IPS-15b (cell line): ENCODE measurements around the gene PACSIN3.

Source experiments
- H3K27me3 ChIP-seq: one replicate; pipeline ENCODE4 v1.6.1; 2013; ENCODE audit warnings: low read length; ENCODE audit not compliant: control insufficient read depth, insufficient read depth
- H3K36me3 ChIP-seq: one replicate; pipeline ENCODE4 v1.6.1; 2013; ENCODE audit warnings: low read length; ENCODE audit not compliant: control insufficient read depth, insufficient read depth
- H3K4me1 ChIP-seq: one replicate; pipeline ENCODE4 v1.6.1; 2013; ENCODE audit warnings: mild to moderate bottlenecking, low read length; ENCODE audit not compliant: control insufficient read depth, insufficient read depth
- H3K4me3 ChIP-seq: one replicate; pipeline ENCODE4 v1.5.1; 2013; ENCODE audit warnings: low read depth, low read length
- H3K9ac ChIP-seq: one replicate; pipeline ENCODE4 v1.6.1; 2013; ENCODE audit warnings: low read depth, mild to moderate bottlenecking, low read length
- H3K9me3 ChIP-seq: one replicate; pipeline ENCODE4 v1.6.1; 2013; ENCODE audit warnings: mild to moderate bottlenecking, low read length; ENCODE audit not compliant: control insufficient read depth, insufficient read depth

PACSIN3 gene

GRCh38 chr11:47156951-47157350 is 29.3 kb downstream of the PACSIN3 start:
- Histone ChIP-seq H3K4me1 (peaks cover 4% of the 10 kb centered on the region), H3K27me3 (no peaks in the 10 kb centered on the region), H3K4me3 (no peak overlapping the region), H3K36me3 (no peaks in the 10 kb centered on the region), H3K9ac (no peak overlapping the region), H3K9me3 (no peaks in the 10 kb centered on the region)

GRCh38 chr11:47156333-47156732 is 29.9 kb downstream of the PACSIN3 start:
- Histone ChIP-seq H3K27me3 (no peaks in the 10 kb centered on the region), H3K36me3 (no peaks in the 10 kb centered on the region), H3K9me3 (no peaks in the 10 kb centered on the region), H3K4me3 (no peak overlapping the region), H3K4me1 (peaks cover 4% of the 10 kb centered on the region), H3K9ac (no peak overlapping the region)

DNA sequence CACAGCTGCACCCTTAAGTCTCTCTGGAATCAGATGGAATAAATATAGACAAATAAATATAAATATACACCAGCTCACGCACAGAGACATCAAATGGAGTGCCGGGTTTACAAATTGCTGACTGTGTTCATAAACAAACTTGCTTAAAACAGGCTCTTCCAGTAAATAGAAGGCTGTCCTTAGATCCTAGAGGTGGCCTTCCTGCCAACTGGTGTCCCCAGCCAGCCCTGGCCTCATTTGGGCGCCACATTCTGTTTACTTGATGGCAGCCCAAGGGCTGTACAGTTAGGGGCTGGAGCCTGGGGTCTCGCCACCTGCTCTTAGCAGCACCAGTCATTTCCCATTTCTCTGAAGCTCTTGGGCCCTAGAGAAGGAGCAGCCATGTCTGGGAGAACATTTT is 30.4 kb downstream of the PACSIN3 start:
- Histone ChIP-seq H3K4me3 (no peak overlapping the region), H3K27me3 (no peaks in the 10 kb centered on the region), H3K9ac (no peak overlapping the region), H3K36me3 (no peaks in the 10 kb centered on the region), H3K4me1 (peaks cover 4% of the 10 kb centered on the region), H3K9me3 (no peaks in the 10 kb centered on the region)

- no peaks in the 10 kb centered on the region for H3K27me3 ChIP-seq
- no peaks in the 10 kb centered on the region for H3K9me3 ChIP-seq
- H3K4me3 ChIP-seq = no peak overlapping the region
- peaks cover 4% of the 10 kb centered on the region for H3K4me1 ChIP-seq
- no peaks in the 10 kb centered on the region for H3K36me3 ChIP-seq
- no peak overlapping the region for H3K9ac ChIP-seq
These were observed 31.3 kb downstream of the PACSIN3 start for GRCh38 chr11:47154616-47155570.

DNA sequence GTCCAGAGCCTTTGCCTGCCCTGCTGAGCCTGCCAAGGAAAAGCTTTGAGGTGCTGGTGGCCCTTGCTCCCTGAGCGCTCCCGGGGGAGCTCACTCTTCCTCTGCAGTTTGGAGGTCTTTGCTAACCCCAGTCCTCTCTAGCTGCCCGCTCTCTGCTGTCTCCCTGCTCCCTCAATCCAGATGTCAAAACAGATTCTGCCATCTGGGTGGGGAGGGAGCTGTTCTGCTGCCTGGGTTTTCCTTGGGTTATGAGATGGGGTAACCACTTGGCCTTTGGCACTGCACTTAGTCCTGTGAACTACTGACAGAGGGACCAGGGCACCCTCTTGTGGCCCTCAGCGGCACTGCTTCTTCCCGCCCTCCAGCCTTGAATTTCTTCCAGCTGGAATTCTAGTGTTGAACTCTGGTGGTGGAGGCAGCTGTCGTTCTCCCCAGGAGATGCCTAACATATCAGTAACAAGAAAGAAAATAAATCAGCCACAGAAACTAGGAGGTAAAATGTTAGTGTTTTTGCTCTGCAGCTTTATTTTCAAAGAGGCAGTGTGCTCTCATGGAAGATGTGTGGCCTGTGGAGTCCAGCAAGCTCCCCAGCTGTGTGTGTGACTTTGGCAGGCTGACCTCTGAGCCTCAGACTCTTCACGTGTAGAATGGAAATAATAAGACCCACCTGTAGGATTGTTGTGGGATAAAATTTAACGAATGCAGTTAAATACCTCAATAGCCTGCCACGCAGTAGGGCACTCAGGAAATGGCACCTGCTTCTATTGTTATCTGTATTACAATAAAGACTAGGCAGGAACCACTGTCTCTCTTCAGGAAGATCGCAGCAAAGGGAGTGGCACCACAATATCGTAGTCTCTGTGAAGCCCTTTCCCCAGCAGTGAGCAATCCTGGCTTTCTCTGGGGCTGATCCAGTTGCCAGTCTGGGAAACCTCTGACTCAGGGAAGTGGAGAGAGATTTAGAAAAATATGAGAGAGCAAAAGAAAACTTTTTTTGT is 33.0 kb downstream of the PACSIN3 start:
- no peaks in the 10 kb centered on the region for H3K36me3 ChIP-seq
- H3K4me3 ChIP-seq = no peak overlapping the region
- H3K9me3 ChIP-seq = no peaks in the 10 kb centered on the region
- H3K4me1 ChIP-seq = peaks cover 4% of the 10 kb centered on the region
- no peak overlapping the region for H3K9ac ChIP-seq
- no peaks in the 10 kb centered on the region for H3K27me3 ChIP-seq

GRCh38 chr11:47152126-47152952 is 33.9 kb downstream of the PACSIN3 start:
- Histone ChIP-seq H3K9me3 (no peaks in the 10 kb centered on the region), H3K36me3 (no peaks in the 10 kb centered on the region), H3K4me1 (peaks cover 4% of the 10 kb centered on the region), H3K4me3 (no peak overlapping the region), H3K27me3 (no peaks in the 10 kb centered on the region), H3K9ac (no peak overlapping the region)

- H3K9me3 ChIP-seq = no peaks in the 10 kb centered on the region
- peaks cover 4% of the 10 kb centered on the region for H3K4me1 ChIP-seq
- H3K27me3 ChIP-seq = no peaks in the 10 kb centered on the region
- H3K4me3 ChIP-seq = no peak overlapping the region
- no peaks in the 10 kb centered on the region for H3K36me3 ChIP-seq
- no peak overlapping the region for H3K9ac ChIP-seq
These were observed 36.5 kb downstream of the PACSIN3 start for GRCh38 chr11:47149782-47150181.

DNA sequence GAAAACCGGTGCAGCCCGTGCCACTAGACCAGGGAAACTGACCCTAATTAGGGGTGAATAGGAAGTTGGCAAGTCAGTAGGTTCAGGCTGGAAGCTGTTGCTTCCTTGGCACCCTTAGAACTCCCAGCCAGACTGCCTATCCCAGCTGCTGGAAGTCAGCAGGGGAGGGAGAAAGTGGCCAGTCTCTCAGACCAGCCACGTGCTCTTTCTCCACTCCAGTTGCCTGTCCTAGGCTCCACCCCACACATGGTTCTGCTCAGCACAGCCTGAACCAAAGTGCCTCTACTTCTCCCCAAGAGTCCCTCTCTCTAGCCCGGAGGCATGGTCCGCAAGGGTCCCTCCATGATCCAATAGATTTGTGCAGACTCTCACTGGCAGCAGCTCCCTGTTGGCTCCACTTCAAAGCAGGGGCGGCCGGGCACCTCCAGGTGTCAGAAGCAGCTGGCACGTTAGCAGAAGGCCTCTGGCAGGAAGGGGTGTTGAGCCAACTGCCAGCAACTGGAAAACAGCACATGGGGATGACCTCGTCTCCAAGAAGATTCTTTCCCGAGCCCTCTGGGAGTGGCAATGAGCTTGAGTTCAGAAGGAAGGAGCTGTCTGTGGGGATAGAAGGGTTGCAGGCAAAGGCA is 37.2 kb downstream of the PACSIN3 start:
- no peaks in the 10 kb centered on the region for H3K27me3 ChIP-seq
- peaks cover 4% of the 10 kb centered on the region for H3K4me1 ChIP-seq
- H3K9ac ChIP-seq = no peak overlapping the region
- no peaks in the 10 kb centered on the region for H3K36me3 ChIP-seq
- no peak overlapping the region for H3K4me3 ChIP-seq
- no peaks in the 10 kb centered on the region for H3K9me3 ChIP-seq

DNA sequence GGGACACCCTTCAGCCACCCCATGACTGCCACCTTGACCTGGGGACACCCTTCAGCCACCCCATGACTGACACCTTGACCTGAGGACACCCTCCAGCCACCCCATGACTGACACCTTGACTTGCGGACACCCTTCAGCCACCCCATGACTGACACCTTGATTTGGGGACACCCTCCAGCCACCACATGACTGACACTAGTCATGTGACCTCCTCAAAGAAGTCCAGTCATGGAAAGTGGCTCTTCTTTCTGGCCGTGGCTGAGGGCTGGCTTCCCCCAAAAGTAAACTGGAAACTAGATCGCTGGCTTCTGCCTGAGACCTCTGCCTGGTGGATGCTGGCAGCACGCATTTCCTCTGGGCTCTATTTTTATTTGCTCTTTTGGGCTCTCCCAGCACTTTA is 38.0 kb downstream of the PACSIN3 start:
- Histone ChIP-seq H3K36me3 (no peaks in the 10 kb centered on the region), H3K9me3 (no peaks in the 10 kb centered on the region), H3K27me3 (no peaks in the 10 kb centered on the region), H3K9ac (no peak overlapping the region), H3K4me1 (peaks cover 1% of the 10 kb centered on the region), H3K4me3 (no peak overlapping the region)

DNA sequence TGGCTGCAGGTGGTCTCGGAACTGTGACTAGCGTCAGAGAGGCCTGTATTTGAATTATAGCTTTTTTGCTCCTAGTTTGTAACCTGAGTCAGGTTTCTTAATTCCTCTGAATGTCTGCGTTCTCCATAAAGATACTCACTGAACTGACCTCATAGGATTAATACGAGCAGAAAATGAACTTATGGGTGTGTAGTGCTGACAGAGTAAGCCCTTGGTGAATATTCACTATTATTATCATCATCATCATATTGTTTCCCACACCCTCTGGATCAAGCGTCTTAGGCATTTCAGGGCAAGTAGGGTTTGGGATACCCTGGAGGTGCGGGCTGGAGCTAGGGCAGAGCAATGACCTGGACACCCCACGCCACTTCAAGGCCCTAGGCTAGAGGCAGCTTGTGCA is 38.6 kb downstream of the PACSIN3 start:
- Histone ChIP-seq H3K4me1 (no peaks in the 10 kb centered on the region), H3K9ac (no peak overlapping the region), H3K9me3 (no peaks in the 10 kb centered on the region), H3K4me3 (no peak overlapping the region), H3K36me3 (no peaks in the 10 kb centered on the region), H3K27me3 (no peaks in the 10 kb centered on the region)

GRCh38 chr11:47147250-47147649 is 39.0 kb downstream of the PACSIN3 start:
- H3K9ac ChIP-seq = no peak overlapping the region
- H3K4me3 ChIP-seq = no peak overlapping the region
- H3K36me3 ChIP-seq = no peaks in the 10 kb centered on the region
- H3K4me1 ChIP-seq = no peaks in the 10 kb centered on the region
- no peaks in the 10 kb centered on the region for H3K27me3 ChIP-seq
- no peaks in the 10 kb centered on the region for H3K9me3 ChIP-seq
